NCI-H510A (cell line): Measurements from ENCODE around the gene PPM1G.

ENCODE experiments used
- DNase-seq: peaks from one replicate; lab custom pipeline; 2025; lab: John Stamatoyannopoulos, UW

Gene PPM1G

GRCh38 chr2:27412419-27413152 lies 3.2 kb upstream of the PPM1G start:
- DNase-seq: no peak

- DNase-seq: no peak
Measured at GRCh38 chr2:27408601-27409320, 630 bp downstream of the PPM1G start.

- DNase-seq: peak; percentile 4
Measured at GRCh38 chr2:27407798-27408491, 1.4 kb downstream of the PPM1G start.

- DNase-seq: no peak
Measured at GRCh38 chr2:27400348-27401135, 8.8 kb downstream of the PPM1G start.

- DNase-seq: no peak
Measured at GRCh38 chr2:27398962-27399361, 10.4 kb downstream of the PPM1G start.

GRCh38 chr2:27393225-27393624 lies 16.2 kb downstream of the PPM1G start:
- DNase-seq: no peak

GRCh38 chr2:27390822-27391679 lies 18.3 kb downstream of the PPM1G start:
- no peak for DNase-seq

- DNase-seq: no peak
Measured at GRCh38 chr2:27381577-27382181, 27.7 kb downstream of the PPM1G start.

- DNase-seq: peak; percentile 94
Measured at GRCh38 chr2:27380626-27381545, 28.5 kb downstream of the PPM1G start, which contains the start of gene ZNF513. Gene ZNF513 (minus strand): TSS chr2:27380734. CDS start chr2:27380526, 208 bp downstream.

GRCh38 chr2:27379836-27380625 lies 29.4 kb downstream of the PPM1G start:
- DNase-seq: peak; percentile 58

GRCh38 chr2:27379383-27379835 lies 30.0 kb downstream of the PPM1G start:
- no peak for DNase-seq

GRCh38 chr2:27378809-27379290 lies 30.5 kb downstream of the PPM1G start:
- no peak for DNase-seq

- DNase-seq: no peak
Measured at GRCh38 chr2:27378096-27378808, 31.1 kb downstream of the PPM1G start.

- no peak for DNase-seq
Measured at GRCh38 chr2:27377618-27378095, 31.7 kb downstream of the PPM1G start.

- no peak for DNase-seq
Measured at GRCh38 chr2:27376866-27377617, 32.3 kb downstream of the PPM1G start.

GRCh38 chr2:27376151-27376865 lies 33.1 kb downstream of the PPM1G start:
- DNase-seq: no peak
